Measurements from ENCODE around the gene NMRAL1.

NMRAL1 gene

GRCh38 chr16:4505356-4506147 is 31.1 kb upstream of the NMRAL1 start:
- peak; percentile 43 for DNase-seq (ENCODE audit: low read depth in 2 of 2)

GRCh38 chr16:4501071-4501478 is 26.6 kb upstream of the NMRAL1 start:
- DNase-seq (ENCODE audit: low read depth in 2 of 2) = no peak

- DNase-seq (ENCODE audit: low read depth in 2 of 2) = no peak
Observed at GRCh38 chr16:4500272-4500671, 25.8 kb upstream of the NMRAL1 start.

- DNase-seq (ENCODE audit: low read depth in 2 of 2) = no peak
Observed at GRCh38 chr16:4499196-4499555, 24.8 kb upstream of the NMRAL1 start.

- no peak for DNase-seq (ENCODE audit: low read depth in 2 of 2)
Observed at GRCh38 chr16:4498546-4499195, 24.2 kb upstream of the NMRAL1 start.

- DNase-seq (ENCODE audit: low read depth in 2 of 2) = no peak
Observed at GRCh38 chr16:4496305-4496704, 21.9 kb upstream of the NMRAL1 start.

GRCh38 chr16:4495766-4496165 is 21.3 kb upstream of the NMRAL1 start:
- no peak for DNase-seq (ENCODE audit: low read depth in 2 of 2)

GRCh38 chr16:4494746-4495490 is 20.5 kb upstream of the NMRAL1 start:
- DNase-seq (ENCODE audit: low read depth in 2 of 2) = no peak

GRCh38 chr16:4491898-4492297 is 17.5 kb upstream of the NMRAL1 start:
- DNase-seq (ENCODE audit: low read depth in 2 of 2) = no peak

GRCh38 chr16:4489030-4489429 is 14.6 kb upstream of the NMRAL1 start:
- no peak for DNase-seq (ENCODE audit: low read depth in 2 of 2)

- DNase-seq (ENCODE audit: low read depth in 2 of 2) = no peak
Observed at GRCh38 chr16:4488499-4488967, 14.1 kb upstream of the NMRAL1 start.

GRCh38 chr16:4487955-4488498 is 13.6 kb upstream of the NMRAL1 start:
- no peak for DNase-seq (ENCODE audit: low read depth in 2 of 2)

- DNase-seq (ENCODE audit: low read depth in 2 of 2) = no peak
Observed at GRCh38 chr16:4486126-4486893, 11.9 kb upstream of the NMRAL1 start.

GRCh38 chr16:4481963-4482362 is 7.5 kb upstream of the NMRAL1 start:
- DNase-seq (ENCODE audit: low read depth in 2 of 2) = no peak

GRCh38 chr16:4481526-4481925 is 7.1 kb upstream of the NMRAL1 start:
- no peak for DNase-seq (ENCODE audit: low read depth in 2 of 2)

GRCh38 chr16:4477966-4478365 is 3.5 kb upstream of the NMRAL1 start:
- no peak for DNase-seq (ENCODE audit: low read depth in 2 of 2)

- peak; percentile 92 to 93 for DNase-seq (ENCODE audit: low read depth in 2 of 2)
Observed at GRCh38 chr16:4475880-4476788, 1.7 kb upstream of the NMRAL1 start, which contains the start of gene HMOX2. Gene HMOX2, plus strand, starts transcription at chr16:4476398. Its CDS starts 29,127 bp downstream, at chr16:4505525.

GRCh38 chr16:4472880-4473279 is 1.5 kb downstream of the NMRAL1 start:
- no peak for DNase-seq (ENCODE audit: low read depth in 2 of 2)

GRCh38 chr16:4471869-4472268 is 2.6 kb downstream of the NMRAL1 start:
- DNase-seq (ENCODE audit: low read depth in 2 of 2) = no peak

- DNase-seq (ENCODE audit: low read depth in 2 of 2) = no peak
Observed at GRCh38 chr16:4468972-4469371, 5.5 kb downstream of the NMRAL1 start.

Data from activated CD4-positive, alpha-beta T cell treated with anti-CD3 and anti-CD28 coated beads for 24 hours (primary cell).